GM18868 (cell line): ENCODE results near the gene RBSN.

Source experiments
- ATAC-seq: cut with Tn5 transposase; IDR thresholded peaks from one replicate; pipeline ENCODE4 v1.9.1; 2021; ENCODE audit warnings: mild to moderate bottlenecking, moderate library complexity; ENCODE audit not compliant: unreplicated experiment

RBSN gene

DNA sequence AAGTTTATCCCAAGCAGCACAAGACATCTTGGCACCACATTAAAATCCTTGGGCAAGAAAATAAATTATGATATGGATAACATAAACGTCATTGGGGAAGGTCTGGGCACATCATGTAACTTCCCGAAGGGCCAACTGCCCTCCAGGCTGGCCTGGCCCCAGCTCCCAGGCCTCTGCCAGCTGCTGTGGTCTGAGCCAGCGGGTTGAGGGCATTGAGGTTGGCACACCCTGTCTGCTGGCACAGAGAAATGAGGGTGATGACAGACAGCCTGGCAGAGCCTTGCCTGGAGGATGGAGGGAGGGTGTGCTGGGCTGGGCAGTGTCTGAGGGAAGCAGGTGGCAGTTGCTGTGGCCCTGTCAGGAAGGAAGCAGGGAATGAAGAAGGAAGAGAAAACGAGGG is 3.3 kb upstream of the RBSN start:
- ATAC-seq: no peak

GRCh38 chr3:15099364-15100098 is 583 bp upstream of the RBSN start:
- peak; percentile 19 for ATAC-seq

DNA sequence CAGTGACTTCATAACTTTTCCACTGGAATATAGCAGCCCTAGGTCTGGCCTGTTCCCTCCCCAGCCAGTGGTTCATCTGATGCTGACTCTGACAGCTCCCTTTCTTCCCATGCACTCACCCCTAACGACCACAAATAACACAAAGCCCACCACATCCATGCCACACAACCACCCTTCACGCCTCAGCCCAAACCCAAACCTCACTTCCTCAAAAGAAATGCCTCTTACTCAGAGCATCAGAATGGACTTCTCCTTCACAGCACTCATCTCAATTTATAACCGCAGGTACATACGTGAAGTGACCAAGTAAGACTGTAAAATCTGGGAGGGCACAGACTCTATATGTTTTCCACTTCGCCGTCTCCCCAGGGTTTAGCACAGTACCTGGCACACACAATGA is 1.1 kb downstream of the RBSN start:
- no peak for ATAC-seq

GRCh38 chr3:15096046-15096445 is 2.9 kb downstream of the RBSN start:
- ATAC-seq: no peak

GRCh38 chr3:15094187-15094875 is 4.6 kb downstream of the RBSN start:
- ATAC-seq: no peak

- no peak for ATAC-seq
Measured at GRCh38 chr3:15092686-15093085, 6.3 kb downstream of the RBSN start.

DNA sequence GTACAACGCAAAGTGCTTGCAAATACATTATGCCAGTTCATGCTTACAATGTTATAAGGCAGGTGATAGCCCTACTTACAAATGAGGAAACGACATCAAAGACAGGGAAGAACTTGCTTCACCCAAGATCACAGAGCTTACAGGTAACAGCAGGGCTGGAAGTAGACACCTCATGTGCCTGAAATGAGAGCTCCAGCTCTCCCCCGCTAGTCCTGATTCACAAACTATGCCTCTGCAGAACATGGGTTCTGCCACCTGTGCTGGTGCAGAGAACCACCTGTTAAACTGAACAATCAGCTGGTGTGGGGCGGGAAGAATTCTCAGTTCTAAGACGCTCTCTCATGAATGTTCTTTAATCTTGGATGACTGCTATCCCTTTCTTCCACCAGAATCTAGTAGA is 7.4 kb downstream of the RBSN start:
- ATAC-seq: no peak

DNA sequence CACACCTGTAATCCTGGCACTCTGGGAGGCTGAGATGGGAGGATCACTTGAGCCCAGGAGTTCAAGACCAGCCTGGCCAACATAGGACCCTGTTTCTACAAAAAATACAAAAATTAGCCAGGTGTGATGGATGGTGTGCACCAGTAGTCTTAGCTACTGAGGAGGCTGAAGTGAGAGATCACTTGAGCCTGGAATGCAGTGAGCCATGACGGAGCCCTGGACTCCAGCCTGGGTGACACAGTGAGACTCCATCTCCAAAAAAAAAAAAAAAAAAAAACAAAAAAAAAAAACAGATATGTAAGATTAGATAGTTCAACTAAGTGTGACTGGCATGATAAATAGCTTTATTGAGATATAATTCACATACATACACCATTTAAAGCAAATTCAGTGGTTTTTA is 9.7 kb downstream of the RBSN start:
- ATAC-seq: no peak

DNA sequence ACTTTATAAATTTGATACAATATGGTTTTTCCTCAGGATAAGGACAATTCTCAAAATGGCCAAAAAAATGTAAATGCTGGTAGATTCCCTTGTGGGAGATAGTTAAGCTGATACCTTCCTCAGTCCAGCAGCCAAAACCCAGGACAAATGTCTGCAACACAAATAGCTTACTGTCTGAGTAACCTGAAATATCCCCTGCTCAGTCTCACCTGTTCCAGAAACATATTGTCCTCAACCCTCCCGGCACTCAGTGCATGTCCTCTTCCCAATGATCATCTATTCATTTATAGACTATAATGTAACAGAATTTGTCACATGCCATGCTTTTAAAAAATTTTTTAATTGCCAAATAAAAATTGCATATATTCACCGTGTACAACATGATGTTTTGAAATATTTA is 12.2 kb downstream of the RBSN start:
- no peak for ATAC-seq

GRCh38 chr3:15086263-15086662 is 12.7 kb downstream of the RBSN start:
- ATAC-seq: no peak

DNA sequence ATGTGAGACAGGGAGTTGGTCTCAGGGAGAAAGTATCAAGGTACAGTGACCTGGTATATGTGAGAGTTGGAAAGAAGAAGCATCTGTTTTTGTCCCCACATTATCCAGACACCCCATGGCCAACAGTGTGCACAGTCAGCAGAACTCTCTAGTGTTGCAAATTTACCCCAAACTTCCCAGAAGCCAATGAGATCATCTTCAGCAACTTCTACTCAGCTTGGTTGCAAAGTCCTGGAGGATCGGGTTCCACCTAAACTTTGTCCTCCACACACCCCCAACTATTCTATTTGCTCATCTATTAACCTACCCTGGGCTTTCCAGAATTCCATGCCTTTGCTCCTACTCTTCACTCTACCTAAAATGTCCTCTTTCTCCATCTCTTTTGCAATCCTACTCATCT is 15.7 kb downstream of the RBSN start:
- ATAC-seq: no peak

GRCh38 chr3:15081960-15082664 is 16.8 kb downstream of the RBSN start:
- ATAC-seq: no peak

- no peak for ATAC-seq
Measured at GRCh38 chr3:15079091-15079490, 19.9 kb downstream of the RBSN start.

- no peak for ATAC-seq
Measured at GRCh38 chr3:15074500-15074899, 24.4 kb downstream of the RBSN start.

DNA sequence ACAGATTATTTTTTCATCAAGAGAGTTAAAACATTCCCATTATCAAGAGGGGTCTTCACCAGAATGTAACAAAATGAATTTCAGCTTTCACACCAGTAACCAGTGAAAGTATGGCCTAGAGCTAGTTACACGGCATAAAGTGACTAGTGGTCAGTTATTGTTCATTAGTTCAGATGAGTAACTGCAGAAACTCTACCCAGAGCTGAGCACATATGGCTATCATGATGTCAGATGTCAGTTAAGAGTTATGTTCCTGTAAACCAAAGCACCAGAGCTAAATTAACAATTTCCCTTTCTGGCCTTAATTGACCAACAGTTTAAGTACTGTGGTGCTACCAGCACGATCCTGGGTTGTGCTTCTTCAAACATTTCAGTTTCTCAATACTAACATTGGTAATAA is 27.2 kb downstream of the RBSN start:
- ATAC-seq: no peak

GRCh38 chr3:15069441-15069840 is 29.5 kb downstream of the RBSN start:
- no peak for ATAC-seq

- ATAC-seq: no peak
Measured at GRCh38 chr3:15066467-15066866, 32.5 kb downstream of the RBSN start.

GRCh38 chr3:15065550-15066007 is 33.4 kb downstream of the RBSN start:
- ATAC-seq: no peak

DNA sequence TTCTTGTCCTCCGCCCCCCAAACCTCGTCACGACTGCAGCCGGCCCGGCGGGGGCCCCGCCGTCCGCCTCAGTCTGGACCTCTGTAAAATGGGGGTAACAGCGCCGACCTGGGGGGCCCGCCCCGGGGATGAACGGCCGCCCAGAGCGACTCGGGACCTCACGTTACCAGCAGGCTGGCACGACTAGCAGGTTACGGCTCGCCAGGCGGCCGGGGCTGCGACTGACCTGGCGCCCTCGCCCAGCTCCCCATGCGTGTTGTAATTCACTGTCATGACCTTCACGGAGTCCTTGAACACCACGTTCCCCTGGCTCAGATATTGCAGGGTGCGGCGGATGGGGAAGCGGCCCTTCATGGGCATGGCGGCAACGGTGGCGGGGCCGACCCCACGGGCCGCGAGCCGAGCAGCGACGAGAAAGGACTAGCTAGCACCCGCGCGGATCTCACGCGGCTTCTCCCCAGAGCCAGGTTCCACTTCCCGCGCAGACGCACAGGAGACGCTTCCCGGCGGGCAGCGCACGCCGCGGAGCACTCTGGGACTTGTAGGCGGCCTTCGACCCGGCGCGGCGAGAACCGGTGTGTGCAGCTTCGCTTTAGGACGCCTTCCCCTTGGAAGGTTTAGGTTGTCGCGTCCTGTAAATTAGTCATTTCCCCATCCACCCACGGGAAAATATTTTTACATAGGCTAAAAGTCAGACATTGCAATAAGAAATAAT is 34.0 kb downstream of the RBSN start, which contains the start of gene MRPS25:
Gene MRPS25, minus strand, starts transcription at position 481 of the 715 bp plus-strand sequence. Its CDS starts 121 bp downstream, at position 360.
- ATAC-seq: peak; percentile 98

DNA sequence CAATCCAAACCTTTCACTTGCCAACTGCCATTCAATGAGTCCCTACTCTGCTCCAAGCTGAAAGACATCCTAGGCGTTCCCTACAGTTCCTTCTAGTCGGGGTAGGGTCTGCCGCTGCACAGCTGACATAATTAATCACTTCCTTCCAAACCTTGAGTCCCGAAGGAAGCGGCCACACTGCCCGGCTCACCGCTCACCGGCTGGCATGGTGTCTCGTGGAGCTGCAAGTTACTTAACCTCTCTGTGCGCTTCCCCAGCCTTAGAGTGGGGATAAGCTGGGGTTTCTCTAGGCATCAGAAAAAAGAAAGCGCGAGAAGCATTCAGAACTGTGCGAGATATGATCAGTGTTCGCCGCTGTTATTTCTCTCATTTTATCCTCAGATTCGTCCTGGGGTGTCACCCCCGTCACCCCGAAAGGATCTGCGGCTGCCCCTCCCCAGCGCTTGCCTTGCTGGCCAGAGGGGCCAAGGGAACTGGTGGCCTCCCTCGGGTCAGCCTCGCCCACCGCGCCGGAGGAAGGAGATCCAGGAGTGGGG is 34.6 kb downstream of the RBSN start:
- ATAC-seq: peak; percentile 16
